Activated B cell treated with CpG ODN at 0.5 μM for 24 hours (primary cell): ENCODE data around the gene PARVA. TPM values are rescaled to one million over a fixed set of nuclear protein-coding genes. Genes with fewer than 3 reads are reported as not detected.

Source experiments
- ATAC-seq: fragments of 200-7000 bp; cut with Tn5 transposase; one replicate; pipeline ENCODE4 v1.10.0; 2021; ENCODE audit warnings: low read depth, mild to moderate bottlenecking, moderate library complexity
- CTCF ChIA-PET: fragments of 350-600 bp; sonication (Branson Sonifier 250); formaldehyde crosslinking; loops from one replicate; lab custom pipeline; 2021; ENCODE audit warnings: antibody characterized with exemption; lab: Charles Lee
- POLR2A ChIA-PET: fragments of 350-600 bp; sonication (Branson Sonifier 250); formaldehyde crosslinking; loops from one replicate; lab custom pipeline; 2021; ENCODE audit warnings: antibody characterized with exemption; lab: Charles Lee
- DNase-seq: peaks from one replicate; pipeline ENCODE4 v3.0.0; 2022
- H3K27ac Mint-ChIP-seq: one replicate; pipeline ENCODE4 v1.8.0; 2020; ENCODE audit warnings: mixed read lengths
- H3K27me3 Mint-ChIP-seq: one replicate; pipeline ENCODE4 v1.8.0; 2021; ENCODE audit warnings: mixed read lengths
- H3K36me3 Mint-ChIP-seq: one replicate; pipeline ENCODE4 v1.8.0; 2021; ENCODE audit warnings: low read depth, mixed read lengths
- H3K4me1 Mint-ChIP-seq: one replicate; pipeline ENCODE4 v1.8.0; 2021; ENCODE audit warnings: mixed read lengths
- H3K4me3 Mint-ChIP-seq: one replicate; pipeline ENCODE4 v1.8.0; 2020; ENCODE audit warnings: mild to moderate bottlenecking, mixed read lengths
- H3K9me3 Mint-ChIP-seq: one replicate; pipeline ENCODE4 v1.8.0; 2020; ENCODE audit warnings: mixed read lengths
- intact Hi-C: fragments of 100-400 bp; cut with micrococcal nuclease; formaldehyde crosslinking; loops from one replicate; pipeline ENCODE4 v1.15.1; 2024
- total RNA-seq: library from RNA; stranded (reverse); gene quantifications from 2 replicates; pipeline ENCODE4 v1.2.3, GENCODE V29; 2022
- TF ChIP-seq, protein P1 (sequence below): fragments of 200-600 bp; IDR thresholded peaks from one replicate; pipeline ENCODE4 v1.8.0; 2022; ENCODE audit warnings: antibody characterized with exemption, mild to moderate bottlenecking

The PARVA gene
- not detected in 2 replicates for total RNA-seq

GRCh38 chr11:12377106-12377823 is at the start of gene PARVA:
Gene PARVA (plus strand): TSS chr11:12377571. CDS start chr11:12377648, 77 bp downstream.
- TF ChIP-seq, protein P1, sequence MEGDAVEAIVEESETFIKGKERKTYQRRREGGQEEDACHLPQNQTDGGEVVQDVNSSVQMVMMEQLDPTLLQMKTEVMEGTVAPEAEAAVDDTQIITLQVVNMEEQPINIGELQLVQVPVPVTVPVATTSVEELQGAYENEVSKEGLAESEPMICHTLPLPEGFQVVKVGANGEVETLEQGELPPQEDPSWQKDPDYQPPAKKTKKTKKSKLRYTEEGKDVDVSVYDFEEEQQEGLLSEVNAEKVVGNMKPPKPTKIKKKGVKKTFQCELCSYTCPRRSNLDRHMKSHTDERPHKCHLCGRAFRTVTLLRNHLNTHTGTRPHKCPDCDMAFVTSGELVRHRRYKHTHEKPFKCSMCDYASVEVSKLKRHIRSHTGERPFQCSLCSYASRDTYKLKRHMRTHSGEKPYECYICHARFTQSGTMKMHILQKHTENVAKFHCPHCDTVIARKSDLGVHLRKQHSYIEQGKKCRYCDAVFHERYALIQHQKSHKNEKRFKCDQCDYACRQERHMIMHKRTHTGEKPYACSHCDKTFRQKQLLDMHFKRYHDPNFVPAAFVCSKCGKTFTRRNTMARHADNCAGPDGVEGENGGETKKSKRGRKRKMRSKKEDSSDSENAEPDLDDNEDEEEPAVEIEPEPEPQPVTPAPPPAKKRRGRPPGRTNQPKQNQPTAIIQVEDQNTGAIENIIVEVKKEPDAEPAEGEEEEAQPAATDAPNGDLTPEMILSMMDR, result no peak
- no peak within 1 kb of the TSS for H3K4me3 Mint-ChIP-seq
- H3K27me3 Mint-ChIP-seq, result peaks cover 28% of the 10 kb centered on the region
- POLR2A ChIA-PET, result no interaction called here
- no peak for ATAC-seq
- no peak for DNase-seq
- intact Hi-C loops, result no loop called here
- H3K36me3 Mint-ChIP-seq, result no peaks in the 10 kb centered on the region
- no peaks in the 10 kb centered on the region for H3K9me3 Mint-ChIP-seq
- no peak within 1 kb of the TSS for H3K27ac Mint-ChIP-seq
- H3K4me1 Mint-ChIP-seq, result no peaks in the 10 kb centered on the region
- CTCF ChIA-PET, result no interaction called here

- DNase-seq (no peak), ATAC-seq (no peak)
- H3K4me3 Mint-ChIP-seq, result no peak overlapping the region
- intact Hi-C loops, result no loop called here
- H3K27ac Mint-ChIP-seq, result no peak overlapping the region
- no peaks in the 10 kb centered on the region for H3K9me3 Mint-ChIP-seq
- POLR2A ChIA-PET, result no interaction called here
- no peaks in the 10 kb centered on the region for H3K36me3 Mint-ChIP-seq
- CTCF ChIA-PET, result no interaction called here
- H3K27me3 Mint-ChIP-seq, result peaks cover 10% of the 10 kb centered on the region
- TF ChIP-seq, protein P1, result no peak
- H3K4me1 Mint-ChIP-seq, result no peaks in the 10 kb centered on the region
Observed at GRCh38 chr11:12329169-12329568, 48.2 kb upstream of the PARVA start.

- POLR2A ChIA-PET, result no interaction called here
- H3K9me3 Mint-ChIP-seq, result no peaks in the 10 kb centered on the region
- no peaks in the 10 kb centered on the region for H3K36me3 Mint-ChIP-seq
- TF ChIP-seq, protein P1, result no peak
- DNase-seq (no peak), ATAC-seq (no peak)
- H3K27ac Mint-ChIP-seq, result no peak overlapping the region
- H3K27me3 Mint-ChIP-seq, result peaks cover 8% of the 10 kb centered on the region
- CTCF ChIA-PET, result interaction anchor here (0.8 to 1.1 kb wide), 2 partner anchors 14 to 559 kb away, joined by 3 to 4 read pairs; no protein-coding TSS in a partner anchor
- intact Hi-C loops, result loop anchor here (5.0 kb wide), 1 partner anchor 1058 kb away; no protein-coding TSS in a partner anchor
- no peak overlapping the region for H3K4me3 Mint-ChIP-seq
- no peaks in the 10 kb centered on the region for H3K4me1 Mint-ChIP-seq
Observed at GRCh38 chr11:12329797-12330196, 47.6 kb upstream of the PARVA start.

DNA sequence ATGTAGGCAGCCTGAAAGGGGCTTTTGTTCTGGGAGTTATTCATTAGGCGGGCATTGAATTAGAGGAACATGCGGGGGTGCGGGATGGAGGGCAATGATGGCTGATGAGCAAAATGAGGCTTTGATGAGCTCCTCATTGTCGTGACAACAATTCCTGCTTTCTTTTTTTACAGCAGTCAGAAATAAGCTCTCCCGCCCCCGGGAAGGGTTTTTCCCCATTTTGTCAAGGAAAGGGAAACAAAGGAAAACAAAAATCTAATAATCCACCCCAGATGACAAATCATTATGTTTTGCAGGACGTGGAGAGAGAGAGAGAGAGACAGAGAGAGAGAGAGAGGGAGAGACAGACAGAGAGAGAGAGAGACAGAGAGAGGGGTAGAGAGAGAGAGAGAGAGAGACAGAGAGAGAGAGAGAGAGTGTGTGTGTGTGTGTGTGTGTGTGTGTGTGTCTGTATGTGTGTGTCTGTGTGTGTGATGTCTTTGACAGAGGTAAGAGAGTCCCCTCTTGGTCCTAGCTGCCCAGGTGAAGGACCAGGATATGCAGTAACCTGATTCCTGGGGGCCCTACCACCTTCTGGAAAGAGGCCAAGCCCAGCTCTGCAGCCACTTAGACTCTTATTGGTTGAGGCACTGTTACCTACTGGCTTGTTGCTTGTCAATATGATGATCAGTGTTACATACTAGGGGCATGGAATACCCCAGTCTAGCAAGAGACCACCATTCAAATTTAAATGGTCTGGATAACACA is 46.7 kb upstream of the PARVA start:
- Mint-ChIP-seq H3K27me3 (peaks cover 8% of the 10 kb centered on the region), H3K36me3 (no peaks in the 10 kb centered on the region), H3K4me3 (no peak overlapping the region), H3K9me3 (no peaks in the 10 kb centered on the region), H3K4me1 (no peaks in the 10 kb centered on the region), H3K27ac (no peak overlapping the region)
- intact Hi-C loops, result loop anchor here (5.0 kb wide), 1 partner anchor 1057 kb away; no protein-coding TSS in a partner anchor
- CTCF ChIA-PET, result interaction anchor here (0.8 to 2.1 kb wide), 9 partner anchors 10 to 1134 kb away, joined by 3 to 7 read pairs (median 4); no protein-coding TSS in a partner anchor
- POLR2A ChIA-PET, result no interaction called here
- no peak for ATAC-seq
- TF ChIP-seq, protein P1, result no peak
- DNase-seq, result no peak
